ENCODE measurements around the gene SLC17A2.

DNA sequence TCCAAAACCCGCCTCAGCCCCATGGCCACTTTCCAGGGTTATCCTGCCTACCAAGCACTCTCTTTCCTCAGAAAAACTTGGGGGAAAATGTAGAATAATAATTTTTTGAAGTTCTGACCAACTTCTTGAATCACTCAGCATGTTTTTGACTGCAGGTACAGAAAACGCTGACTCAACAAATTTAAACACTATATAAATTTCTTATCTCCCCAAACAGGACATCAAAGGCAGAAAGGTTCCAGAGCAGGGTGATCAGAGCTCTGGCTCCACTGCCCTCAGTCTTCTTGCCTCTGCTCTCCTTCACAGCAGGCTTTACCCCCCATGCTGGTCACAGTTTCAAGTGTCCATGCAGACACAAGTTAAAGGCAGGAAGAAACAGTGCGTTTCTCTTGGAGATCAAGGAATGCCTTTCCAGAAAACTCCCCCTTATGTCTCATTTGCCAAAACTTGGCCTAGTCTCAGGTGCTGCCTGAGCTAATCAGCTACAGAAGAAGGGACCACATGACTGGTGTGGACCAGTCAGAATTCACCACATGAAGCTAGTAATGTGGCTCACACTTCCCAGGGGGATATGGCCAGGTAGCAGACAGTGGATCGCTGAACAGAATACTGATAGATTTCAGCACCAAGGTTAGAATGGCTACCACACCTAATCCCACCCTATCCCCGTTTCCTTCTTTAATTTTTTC, 32.1 kb downstream of the SLC17A2 start:
- TF ChIP-seq, protein P1, sequence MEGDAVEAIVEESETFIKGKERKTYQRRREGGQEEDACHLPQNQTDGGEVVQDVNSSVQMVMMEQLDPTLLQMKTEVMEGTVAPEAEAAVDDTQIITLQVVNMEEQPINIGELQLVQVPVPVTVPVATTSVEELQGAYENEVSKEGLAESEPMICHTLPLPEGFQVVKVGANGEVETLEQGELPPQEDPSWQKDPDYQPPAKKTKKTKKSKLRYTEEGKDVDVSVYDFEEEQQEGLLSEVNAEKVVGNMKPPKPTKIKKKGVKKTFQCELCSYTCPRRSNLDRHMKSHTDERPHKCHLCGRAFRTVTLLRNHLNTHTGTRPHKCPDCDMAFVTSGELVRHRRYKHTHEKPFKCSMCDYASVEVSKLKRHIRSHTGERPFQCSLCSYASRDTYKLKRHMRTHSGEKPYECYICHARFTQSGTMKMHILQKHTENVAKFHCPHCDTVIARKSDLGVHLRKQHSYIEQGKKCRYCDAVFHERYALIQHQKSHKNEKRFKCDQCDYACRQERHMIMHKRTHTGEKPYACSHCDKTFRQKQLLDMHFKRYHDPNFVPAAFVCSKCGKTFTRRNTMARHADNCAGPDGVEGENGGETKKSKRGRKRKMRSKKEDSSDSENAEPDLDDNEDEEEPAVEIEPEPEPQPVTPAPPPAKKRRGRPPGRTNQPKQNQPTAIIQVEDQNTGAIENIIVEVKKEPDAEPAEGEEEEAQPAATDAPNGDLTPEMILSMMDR (IDR thresholded peaks at IDR 0.05) = no peak
- no peak for TF ChIP-seq POLR2AphosphoS5 (IDR thresholded peaks at IDR 0.05)
- TF ChIP-seq EP300 (IDR thresholded peaks at IDR 0.05) = no peak

Measured in esophagus muscularis mucosa (tissue), 4 donors.